ENCODE data around the gene MRPL24.

GRCh38 chr1:156768610-156769295, 27.9 kb upstream of the MRPL24 start:
- no peak for TF ChIP-seq CTCF (IDR thresholded peaks at IDR 0.05; ENCODE audit: insufficient read depth, low read length, poor library complexity, severe bottlenecking)
- no peak for TF ChIP-seq EZH2phosphoT487 (conservative IDR thresholded peaks at IDR 0.05; ENCODE audit: low read length)
